ENCODE data around the gene SUSD1. TPM values are rescaled to one million over a fixed set of nuclear protein-coding genes. Genes with fewer than 3 reads are reported as not detected.

The SUSD1 gene
- polyA plus RNA-seq, 1 donor (not counting 4 experiments of a cell fraction or from before 2014, with no cell fraction given): 3.6 TPM

DNA sequence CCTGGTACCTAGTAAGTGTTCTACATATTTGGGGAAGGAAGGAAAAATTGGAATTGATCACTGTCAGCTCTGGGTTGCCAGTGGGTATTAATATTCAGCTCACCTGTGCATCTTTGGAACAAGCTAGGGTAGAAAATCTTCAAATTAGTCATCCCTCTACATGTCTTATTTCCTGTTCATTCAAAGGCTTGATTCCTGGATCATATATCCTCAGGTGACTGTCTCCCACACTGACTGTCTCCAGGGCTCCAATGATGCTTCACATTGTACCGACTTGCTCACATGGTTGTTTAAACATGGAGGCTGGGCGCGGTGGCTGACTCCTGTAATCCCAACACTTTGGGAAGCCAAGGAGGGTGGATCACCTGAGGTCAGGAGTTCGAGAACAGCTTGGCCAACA, 11.6 kb upstream of the SUSD1 start:
- no peak for TF ChIP-seq EZH2 (IDR thresholded peaks at IDR 0.05; ENCODE audit: low read length)
- TF ChIP-seq, protein P1, sequence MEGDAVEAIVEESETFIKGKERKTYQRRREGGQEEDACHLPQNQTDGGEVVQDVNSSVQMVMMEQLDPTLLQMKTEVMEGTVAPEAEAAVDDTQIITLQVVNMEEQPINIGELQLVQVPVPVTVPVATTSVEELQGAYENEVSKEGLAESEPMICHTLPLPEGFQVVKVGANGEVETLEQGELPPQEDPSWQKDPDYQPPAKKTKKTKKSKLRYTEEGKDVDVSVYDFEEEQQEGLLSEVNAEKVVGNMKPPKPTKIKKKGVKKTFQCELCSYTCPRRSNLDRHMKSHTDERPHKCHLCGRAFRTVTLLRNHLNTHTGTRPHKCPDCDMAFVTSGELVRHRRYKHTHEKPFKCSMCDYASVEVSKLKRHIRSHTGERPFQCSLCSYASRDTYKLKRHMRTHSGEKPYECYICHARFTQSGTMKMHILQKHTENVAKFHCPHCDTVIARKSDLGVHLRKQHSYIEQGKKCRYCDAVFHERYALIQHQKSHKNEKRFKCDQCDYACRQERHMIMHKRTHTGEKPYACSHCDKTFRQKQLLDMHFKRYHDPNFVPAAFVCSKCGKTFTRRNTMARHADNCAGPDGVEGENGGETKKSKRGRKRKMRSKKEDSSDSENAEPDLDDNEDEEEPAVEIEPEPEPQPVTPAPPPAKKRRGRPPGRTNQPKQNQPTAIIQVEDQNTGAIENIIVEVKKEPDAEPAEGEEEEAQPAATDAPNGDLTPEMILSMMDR (optimal IDR thresholded peaks at IDR 0.05 in 1 of 3, IDR thresholded peaks at IDR 0.05 in 1 of 3, conservative IDR thresholded peaks at IDR 0.05 in 1 of 3; ENCODE audit: extremely low read depth in 1 of 3, insufficient read depth in 2 of 3, low read length in 3 of 3): no peak
- Histone ChIP-seq H3K36me3 (ENCODE audit: control insufficient read depth in 2 of 2, extremely low read depth in 1 of 2, insufficient read depth in 2 of 2, low read length in 2 of 2) (no peaks in the 10 kb centered on the region), H3K27ac (ENCODE audit: control insufficient read depth, insufficient read depth, low read length) (no peak overlapping the region), H4K20me1 (ENCODE audit: control insufficient read depth, extremely low read depth, insufficient read depth, low read length) (no peaks in the 10 kb centered on the region), H3K4me1 (ENCODE audit: control insufficient read depth, extremely low read depth, insufficient read depth, low read length) (peaks cover 12% of the 10 kb centered on the region), H3K4me3 (ENCODE audit: control insufficient read depth in 2 of 3, extremely low read depth in 1 of 3, insufficient read depth in 2 of 3, low read depth in 1 of 3, low read length in 3 of 3) (no peak overlapping the region), H3K27me3 (ENCODE audit: control insufficient read depth, extremely low read depth, insufficient read depth, low read length) (no peaks in the 10 kb centered on the region), H3K4me2 (ENCODE audit: control insufficient read depth, extremely low read depth, insufficient read depth, low read depth, low read length) (no peak overlapping the region), H2AFZ (ENCODE audit: control insufficient read depth, low read length) (peak overlapping the region; percentile 23), H3K9me3 (ENCODE audit: control insufficient read depth, low read depth, low read length) (no peaks in the 10 kb centered on the region), H3K9me1 (ENCODE audit: control insufficient read depth, extremely low read depth, insufficient read depth, low read length) (no peaks in the 10 kb centered on the region), H3K9ac (ENCODE audit: control insufficient read depth, extremely low read depth, insufficient read depth, low read length) (no peak overlapping the region), H3K79me2 (ENCODE audit: control insufficient read depth, insufficient read depth, low read length) (no peaks in the 10 kb centered on the region)
- FAIRE-seq (peak; percentile 94), DNase-seq (ENCODE audit: low read depth, low spot score) (peak; percentile 45)
- dilution Hi-C loops (cut with MboI; ENCODE audit: extremely low pct_ligation_motif_present, low sequenced_read_pairs): no loop called here

DNA sequence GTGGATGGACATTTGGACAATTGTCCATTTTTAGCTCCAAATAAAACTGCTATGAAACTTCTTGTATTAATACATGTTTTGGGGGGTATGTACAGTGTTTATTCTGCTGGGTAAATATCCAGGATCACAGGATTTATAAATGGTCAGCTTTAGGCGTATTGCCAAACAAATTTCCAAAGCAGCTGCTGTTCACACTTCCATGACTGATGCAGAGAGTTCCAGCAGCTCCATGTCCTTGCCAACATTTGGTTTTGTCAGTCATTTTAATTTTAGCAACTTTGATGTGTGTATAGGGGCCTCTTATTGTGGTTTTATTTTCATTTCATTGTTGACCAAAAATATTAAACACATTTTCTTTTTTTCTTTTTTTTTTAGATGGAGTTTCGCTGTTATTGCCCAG, 9.8 kb upstream of the SUSD1 start:
- no peak for TF ChIP-seq EZH2 (IDR thresholded peaks at IDR 0.05; ENCODE audit: low read length)
- TF ChIP-seq, protein P1 (optimal IDR thresholded peaks at IDR 0.05 in 1 of 3, IDR thresholded peaks at IDR 0.05 in 1 of 3, conservative IDR thresholded peaks at IDR 0.05 in 1 of 3; ENCODE audit: extremely low read depth in 1 of 3, insufficient read depth in 2 of 3, low read length in 3 of 3): no peak
- H3K27ac ChIP-seq (ENCODE audit: control insufficient read depth, insufficient read depth, low read length): no peak overlapping the region
- FAIRE-seq: no peak

More for the DNA sequence above, 9.8 kb upstream of the SUSD1 start:
- Histone ChIP-seq H2AFZ (ENCODE audit: control insufficient read depth, low read length) (no peak overlapping the region), H3K27me3 (ENCODE audit: control insufficient read depth, extremely low read depth, insufficient read depth, low read length) (no peaks in the 10 kb centered on the region), H4K20me1 (ENCODE audit: control insufficient read depth, extremely low read depth, insufficient read depth, low read length) (no peaks in the 10 kb centered on the region), H3K4me1 (ENCODE audit: control insufficient read depth, extremely low read depth, insufficient read depth, low read length) (peaks cover 15% of the 10 kb centered on the region), H3K9me3 (ENCODE audit: control insufficient read depth, low read depth, low read length) (no peaks in the 10 kb centered on the region), H3K4me2 (ENCODE audit: control insufficient read depth, extremely low read depth, insufficient read depth, low read depth, low read length) (no peak overlapping the region), H3K79me2 (ENCODE audit: control insufficient read depth, insufficient read depth, low read length) (no peaks in the 10 kb centered on the region), H3K36me3 (ENCODE audit: control insufficient read depth in 2 of 2, extremely low read depth in 1 of 2, insufficient read depth in 2 of 2, low read length in 2 of 2) (no peaks in the 10 kb centered on the region), H3K9me1 (ENCODE audit: control insufficient read depth, extremely low read depth, insufficient read depth, low read length) (no peaks in the 10 kb centered on the region), H3K4me3 (ENCODE audit: control insufficient read depth in 2 of 3, extremely low read depth in 1 of 3, insufficient read depth in 2 of 3, low read depth in 1 of 3, low read length in 3 of 3) (no peak overlapping the region), H3K9ac (ENCODE audit: control insufficient read depth, extremely low read depth, insufficient read depth, low read length) (no peak overlapping the region)
- dilution Hi-C loops (cut with MboI; ENCODE audit: extremely low pct_ligation_motif_present, low sequenced_read_pairs): no loop called here
- no peak for DNase-seq (ENCODE audit: low read depth, low spot score)

Data from keratinocyte (primary cell).